ENCODE results near the gene CCDC197. TPM values are rescaled to one million over a fixed set of nuclear protein-coding genes. Genes with fewer than 3 reads are reported as not detected.

Gene CCDC197
- total RNA-seq, 1 experiment from 2014 or later = not detected

DNA sequence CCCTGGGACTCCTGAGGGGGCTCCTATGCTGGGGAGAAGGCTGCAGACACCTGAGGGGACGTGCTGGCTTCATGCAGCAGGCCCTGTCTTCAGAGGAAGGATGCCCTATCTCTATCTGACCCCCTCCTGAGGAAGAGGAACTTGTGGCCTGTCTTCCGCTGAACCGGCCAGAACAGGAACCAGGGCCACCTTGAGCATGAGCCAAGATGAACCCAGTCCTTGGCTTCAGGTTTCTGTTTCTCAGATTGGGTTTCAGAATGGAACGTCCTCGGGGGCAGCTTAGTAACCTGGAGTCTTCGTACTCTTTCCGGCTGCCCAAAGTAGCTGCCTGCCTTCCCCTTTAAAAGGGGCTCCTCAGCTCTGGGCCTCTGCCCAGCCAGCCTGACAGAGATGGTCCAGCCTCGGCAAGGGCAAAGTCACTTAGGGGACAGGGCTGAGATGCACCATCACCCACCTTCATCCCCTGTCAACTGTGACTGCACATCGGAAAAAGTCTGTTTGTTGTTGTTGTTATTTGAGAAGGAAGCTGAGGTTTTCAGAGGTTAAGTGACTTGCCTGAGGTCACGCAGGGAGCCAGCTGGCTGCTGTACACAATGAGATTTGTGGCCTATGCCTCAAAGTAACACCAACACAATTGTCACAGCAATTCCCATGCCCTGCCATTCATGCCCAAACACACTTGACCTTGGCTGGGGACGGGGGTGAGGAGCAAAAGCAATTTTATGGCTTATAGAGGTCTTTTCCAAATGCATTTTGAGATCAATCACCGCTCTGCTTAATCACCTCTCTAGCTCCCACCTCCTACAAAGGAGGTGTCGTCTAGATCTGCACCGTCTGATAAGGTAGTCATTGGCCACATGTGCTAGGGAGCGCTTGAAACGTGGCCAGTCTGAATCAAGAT lies 34.1 kb upstream of the CCDC197 start:
- ChIA-PET CTCF (no interaction called here), POLR2A (ENCODE audit: unreplicated experiment) (no interaction called here)
- Histone ChIP-seq H2AFZ (no peak overlapping the region), H3K9me2 (ENCODE audit: insufficient read depth) (no peaks in the 10 kb centered on the region), H3K36me3 (ENCODE audit: low read depth) (no peaks in the 10 kb centered on the region), H3K79me2 (ENCODE audit: low read depth) (no peaks in the 10 kb centered on the region), H3K4me1 (replicated peaks; ENCODE audit: insufficient read depth) (peaks cover 45% of the 10 kb centered on the region), H3K4me2 (peak overlapping the region; percentile 73), H3K4me3 (no peak overlapping the region), H3K27ac (peak overlapping the region; percentile 71), H3K27me3 (ENCODE audit: insufficient read depth, low read depth) (no peaks in the 10 kb centered on the region), H3F3A (ENCODE audit: insufficient read depth, low read depth) (peaks cover 27% of the 10 kb centered on the region), H4K20me1 (ENCODE audit: insufficient read depth) (no peaks in the 10 kb centered on the region), H3K9me3 (ENCODE audit: insufficient read depth, low read depth) (no peaks in the 10 kb centered on the region)
- BruUV-seq (replicated peaks) = no TSS peak
- DNase-seq = peak; percentile 13 to 77
- intact Hi-C loops (cut with micrococcal nuclease; ENCODE audit: unreplicated experiment) = no loop called here
- TF ChIP-seq EZH2 (IDR thresholded peaks at IDR 0.05; ENCODE audit: low read depth) = no peak
- TF ChIP-seq, protein P1, sequence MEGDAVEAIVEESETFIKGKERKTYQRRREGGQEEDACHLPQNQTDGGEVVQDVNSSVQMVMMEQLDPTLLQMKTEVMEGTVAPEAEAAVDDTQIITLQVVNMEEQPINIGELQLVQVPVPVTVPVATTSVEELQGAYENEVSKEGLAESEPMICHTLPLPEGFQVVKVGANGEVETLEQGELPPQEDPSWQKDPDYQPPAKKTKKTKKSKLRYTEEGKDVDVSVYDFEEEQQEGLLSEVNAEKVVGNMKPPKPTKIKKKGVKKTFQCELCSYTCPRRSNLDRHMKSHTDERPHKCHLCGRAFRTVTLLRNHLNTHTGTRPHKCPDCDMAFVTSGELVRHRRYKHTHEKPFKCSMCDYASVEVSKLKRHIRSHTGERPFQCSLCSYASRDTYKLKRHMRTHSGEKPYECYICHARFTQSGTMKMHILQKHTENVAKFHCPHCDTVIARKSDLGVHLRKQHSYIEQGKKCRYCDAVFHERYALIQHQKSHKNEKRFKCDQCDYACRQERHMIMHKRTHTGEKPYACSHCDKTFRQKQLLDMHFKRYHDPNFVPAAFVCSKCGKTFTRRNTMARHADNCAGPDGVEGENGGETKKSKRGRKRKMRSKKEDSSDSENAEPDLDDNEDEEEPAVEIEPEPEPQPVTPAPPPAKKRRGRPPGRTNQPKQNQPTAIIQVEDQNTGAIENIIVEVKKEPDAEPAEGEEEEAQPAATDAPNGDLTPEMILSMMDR (conservative IDR thresholded peaks at IDR 0.05) = no peak

DNA sequence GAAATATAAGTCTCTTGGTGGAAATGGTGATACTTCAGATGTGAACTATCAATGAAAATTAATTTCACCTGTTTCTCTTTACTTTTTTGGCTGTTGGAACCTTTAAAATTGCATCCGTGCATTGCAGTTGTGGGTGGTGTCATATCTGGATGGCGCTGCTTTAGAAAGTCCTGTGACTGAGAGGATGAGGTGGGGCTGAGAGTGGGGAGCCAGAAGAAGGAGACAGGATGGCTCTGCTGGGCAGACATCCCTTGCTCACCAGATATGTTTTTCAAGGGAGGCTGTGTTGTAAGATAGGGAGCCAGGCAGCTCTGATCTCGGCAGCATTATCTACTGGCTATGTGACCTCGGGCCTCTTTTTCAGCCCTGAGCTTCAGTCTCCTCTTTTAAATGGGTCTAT lies 33.4 kb upstream of the CCDC197 start:
- TF ChIP-seq, protein P1 (conservative IDR thresholded peaks at IDR 0.05) = no peak
- no peak for TF ChIP-seq EZH2 (IDR thresholded peaks at IDR 0.05; ENCODE audit: low read depth)
- intact Hi-C loops (cut with micrococcal nuclease; ENCODE audit: unreplicated experiment) = no loop called here

DNA sequence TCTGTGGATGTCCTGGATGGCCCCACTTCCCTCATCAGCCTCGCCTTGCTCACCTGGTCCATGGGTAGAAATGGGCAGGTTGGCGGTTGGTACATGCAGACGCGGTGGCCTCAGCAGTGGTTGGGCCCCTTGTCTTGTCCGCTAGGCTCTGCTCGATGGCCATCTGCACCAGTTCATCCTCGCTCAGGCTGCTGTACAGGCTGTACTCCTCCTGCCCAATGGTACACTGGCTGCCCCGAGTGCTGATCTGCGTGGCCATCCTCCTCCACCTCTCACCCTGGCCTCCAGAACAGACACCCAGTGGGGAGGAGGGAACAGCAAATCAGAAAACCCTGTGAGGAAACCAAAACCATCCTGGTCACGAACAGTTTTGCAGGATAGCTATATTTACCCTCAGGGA lies 32.8 kb upstream of the CCDC197 start:
- H3K4me3 ChIP-seq = no peak overlapping the region
- no peak overlapping the region for H2AFZ ChIP-seq
- H3K4me1 ChIP-seq (replicated peaks; ENCODE audit: insufficient read depth) = peaks cover 35% of the 10 kb centered on the region
- H3K27ac ChIP-seq = no peak overlapping the region
- POLR2A ChIA-PET (ENCODE audit: unreplicated experiment) = no interaction called here
- TF ChIP-seq, protein P1 (conservative IDR thresholded peaks at IDR 0.05) = no peak
- TF ChIP-seq EZH2 (IDR thresholded peaks at IDR 0.05; ENCODE audit: low read depth) = no peak
- no peaks in the 10 kb centered on the region for H3K9me3 ChIP-seq (ENCODE audit: insufficient read depth, low read depth)
- H3K79me2 ChIP-seq (ENCODE audit: low read depth) = no peaks in the 10 kb centered on the region
- H4K20me1 ChIP-seq (ENCODE audit: insufficient read depth) = no peaks in the 10 kb centered on the region
- no peaks in the 10 kb centered on the region for H3K36me3 ChIP-seq (ENCODE audit: low read depth)
- no peaks in the 10 kb centered on the region for H3K9me2 ChIP-seq (ENCODE audit: insufficient read depth)
- intact Hi-C loops (cut with micrococcal nuclease; ENCODE audit: unreplicated experiment) = no loop called here
- no TSS peak for BruUV-seq (replicated peaks)
- DNase-seq = no peak
- CTCF ChIA-PET = no interaction called here
- H3F3A ChIP-seq (ENCODE audit: insufficient read depth, low read depth) = peaks cover 22% of the 10 kb centered on the region
- no peaks in the 10 kb centered on the region for H3K27me3 ChIP-seq (ENCODE audit: insufficient read depth, low read depth)
- no peak overlapping the region for H3K4me2 ChIP-seq

More for the DNA sequence above, 33.4 kb upstream of the CCDC197 start:
- ChIA-PET POLR2A (ENCODE audit: unreplicated experiment) (no interaction called here), CTCF (no interaction called here)
- H3K4me2 ChIP-seq = peak overlapping the region; percentile 73; the same call in 1 of the 2 replicates
- no peaks in the 10 kb centered on the region for H4K20me1 ChIP-seq (ENCODE audit: insufficient read depth)
- H3K27ac ChIP-seq = no peak overlapping the region
- peaks cover 27% of the 10 kb centered on the region for H3F3A ChIP-seq (ENCODE audit: insufficient read depth, low read depth)
- no peaks in the 10 kb centered on the region for H3K9me3 ChIP-seq (ENCODE audit: insufficient read depth, low read depth)
- no peak overlapping the region for H2AFZ ChIP-seq
- no peak overlapping the region for H3K4me3 ChIP-seq
- peaks cover 40% of the 10 kb centered on the region for H3K4me1 ChIP-seq (replicated peaks; ENCODE audit: insufficient read depth)
- H3K79me2 ChIP-seq (ENCODE audit: low read depth) = no peaks in the 10 kb centered on the region
- no peaks in the 10 kb centered on the region for H3K27me3 ChIP-seq (ENCODE audit: insufficient read depth, low read depth)
- no peak for DNase-seq
- H3K36me3 ChIP-seq (ENCODE audit: low read depth) = no peaks in the 10 kb centered on the region
- no peaks in the 10 kb centered on the region for H3K9me2 ChIP-seq (ENCODE audit: insufficient read depth)
- BruUV-seq (replicated peaks) = no TSS peak
